HG03060 (cell line): Measurements from ENCODE around the gene CDK5RAP2.
"Not testable (repeated sequence)": the region's sequence is repeated elsewhere in the genome, so short reads cannot be mapped to it uniquely, and the experiment has no call there.

Experiments used
- ATAC-seq: cut with Tn5 transposase; IDR thresholded peaks from one replicate; pipeline ENCODE4 v1.9.1; 2021; ENCODE audit warnings: low read depth, moderate number of reproducible peaks; ENCODE audit not compliant: unreplicated experiment

The CDK5RAP2 gene

GRCh38 chr9:120477534-120478001 is 102.4 kb downstream of the CDK5RAP2 start:
- no peak for ATAC-seq

- ATAC-seq, result no peak
Measured at GRCh38 chr9:120475341-120475740, 104.6 kb downstream of the CDK5RAP2 start.

- ATAC-seq, result no peak
Measured at GRCh38 chr9:120474591-120475243, 105.2 kb downstream of the CDK5RAP2 start.

GRCh38 chr9:120473608-120474007 is 106.4 kb downstream of the CDK5RAP2 start:
- no peak for ATAC-seq

GRCh38 chr9:120465685-120466407 is 114.1 kb downstream of the CDK5RAP2 start:
- ATAC-seq, result no peak

GRCh38 chr9:120464887-120465421 is 115.0 kb downstream of the CDK5RAP2 start:
- no peak for ATAC-seq

- ATAC-seq, result no peak
Measured at GRCh38 chr9:120464176-120464886, 115.6 kb downstream of the CDK5RAP2 start.

- ATAC-seq, result no peak
Measured at GRCh38 chr9:120463765-120464164, 116.2 kb downstream of the CDK5RAP2 start.

- not testable (repeated sequence) for ATAC-seq
Measured at GRCh38 chr9:120461677-120462076, 118.3 kb downstream of the CDK5RAP2 start.

- no peak for ATAC-seq
Measured at GRCh38 chr9:120456218-120456617, 123.7 kb downstream of the CDK5RAP2 start.

GRCh38 chr9:120454467-120454866 is 125.5 kb downstream of the CDK5RAP2 start:
- no peak for ATAC-seq

GRCh38 chr9:120453792-120454191 is 126.2 kb downstream of the CDK5RAP2 start:
- no peak for ATAC-seq

- no peak for ATAC-seq
Measured at GRCh38 chr9:120452631-120453030, 127.3 kb downstream of the CDK5RAP2 start.

- no peak for ATAC-seq
Measured at GRCh38 chr9:120450916-120451315, 129.1 kb downstream of the CDK5RAP2 start.

GRCh38 chr9:120449566-120449965 is 130.4 kb downstream of the CDK5RAP2 start:
- ATAC-seq, result no peak

- ATAC-seq, result no peak
Measured at GRCh38 chr9:120447959-120448500, 131.9 kb downstream of the CDK5RAP2 start.

- ATAC-seq, result no peak
Measured at GRCh38 chr9:120446671-120447070, 133.3 kb downstream of the CDK5RAP2 start.

GRCh38 chr9:120443976-120444375 is 136.0 kb downstream of the CDK5RAP2 start:
- no peak for ATAC-seq

GRCh38 chr9:120443489-120443888 is 136.5 kb downstream of the CDK5RAP2 start:
- ATAC-seq, result no peak

- no peak for ATAC-seq
Measured at GRCh38 chr9:120442308-120442995, 137.5 kb downstream of the CDK5RAP2 start.
